Progenitor cell of endocrine pancreas (in vitro differentiated cells): Measurements from ENCODE around the gene NF2. TPM values are rescaled to one million over a fixed set of nuclear protein-coding genes. Genes with fewer than 3 reads are reported as not detected.

Source experiments
- DNase-seq: peaks from one replicate; pipeline ENCODE4 v3.0.0; 2021; ENCODE audit warnings: low spot score; ENCODE audit not compliant: unreplicated experiment
- H3K27ac Mint-ChIP-seq: 2 replicates; pipeline ENCODE4 v1.8.0; 2021; ENCODE audit warnings: mild to moderate bottlenecking, moderate library complexity, mixed read lengths
- H3K27me3 Mint-ChIP-seq: 2 replicates; pipeline ENCODE4 v1.8.0; 2021; ENCODE audit warnings: mixed read lengths
- H3K36me3 Mint-ChIP-seq: 2 replicates; pipeline ENCODE4 v1.8.0; 2022; ENCODE audit warnings: mixed read lengths; ENCODE audit not compliant: insufficient read depth
- H3K4me1 Mint-ChIP-seq: 2 replicates; pipeline ENCODE4 v1.8.0; 2021; ENCODE audit warnings: low read depth, mixed read lengths
- H3K4me3 Mint-ChIP-seq: 2 replicates; pipeline ENCODE4 v1.8.0; 2021; ENCODE audit warnings: low read depth, mild to moderate bottlenecking, moderate library complexity, mixed read lengths
- H3K9me3 Mint-ChIP-seq: 2 replicates; pipeline ENCODE4 v1.8.0; 2021; ENCODE audit warnings: low read depth, mixed read lengths
- CTCF ChIP-seq: fragments of 200-600 bp; sonication (generic); IDR thresholded peaks from one replicate; pipeline ENCODE4 v1.5.0; 2021; ENCODE audit warnings: antibody characterized with exemption, mild to moderate bottlenecking; ENCODE audit not compliant: unreplicated experiment
- total RNA-seq: library from RNA; stranded (reverse); gene quantifications from 2 replicates; pipeline ENCODE4 v1.2.1, GENCODE V29; 2021

The NF2 gene
- total RNA-seq, 1 donor from 2014 or later = 37.1 TPM

- TF ChIP-seq CTCF = no peak
- Mint-ChIP-seq H3K36me3 (no peaks in the 10 kb centered on the region), H3K4me1 (no peaks in the 10 kb centered on the region), H3K4me3 (no peak overlapping the region), H3K27ac (no peak overlapping the region), H3K9me3 (no peaks in the 10 kb centered on the region), H3K27me3 (peaks cover 42% of the 10 kb centered on the region)
- no peak for DNase-seq
Measured at GRCh38 chr22:29724843-29725242, 121.4 kb downstream of the NF2 start.

GRCh38 chr22:29726106-29726505 lies 122.7 kb downstream of the NF2 start:
- Mint-ChIP-seq H3K27ac (no peak overlapping the region), H3K27me3 (peaks cover 42% of the 10 kb centered on the region), H3K4me3 (no peak overlapping the region), H3K36me3 (no peaks in the 10 kb centered on the region), H3K9me3 (no peaks in the 10 kb centered on the region), H3K4me1 (no peaks in the 10 kb centered on the region)
- TF ChIP-seq CTCF = no peak
- DNase-seq = no peak

- TF ChIP-seq CTCF = no peak
- no peak for DNase-seq
- H3K9me3 Mint-ChIP-seq = no peaks in the 10 kb centered on the region
- H3K36me3 Mint-ChIP-seq = no peaks in the 10 kb centered on the region
- H3K27me3 Mint-ChIP-seq = peaks cover 38% of the 10 kb centered on the region
- no peak overlapping the region for H3K4me3 Mint-ChIP-seq
- peak overlapping the region; percentile 76 for H3K27ac Mint-ChIP-seq
- H3K4me1 Mint-ChIP-seq = no peaks in the 10 kb centered on the region
Measured at GRCh38 chr22:29726512-29727130, 123.2 kb downstream of the NF2 start.

- H3K4me1 Mint-ChIP-seq = no peaks in the 10 kb centered on the region
- H3K4me3 Mint-ChIP-seq = no peak overlapping the region
- peaks cover 34% of the 10 kb centered on the region for H3K27me3 Mint-ChIP-seq
- no peaks in the 10 kb centered on the region for H3K9me3 Mint-ChIP-seq
- TF ChIP-seq CTCF = peak; percentile 56
- peak overlapping the region; percentile 76 for H3K27ac Mint-ChIP-seq
- DNase-seq = no peak
- no peaks in the 10 kb centered on the region for H3K36me3 Mint-ChIP-seq
Measured at GRCh38 chr22:29727131-29727523, 123.7 kb downstream of the NF2 start.

GRCh38 chr22:29729161-29729560 lies 125.7 kb downstream of the NF2 start:
- Mint-ChIP-seq H3K36me3 (no peaks in the 10 kb centered on the region), H3K4me3 (no peak overlapping the region), H3K27me3 (peaks cover 18% of the 10 kb centered on the region), H3K9me3 (no peaks in the 10 kb centered on the region), H3K27ac (peak overlapping the region; percentile 56), H3K4me1 (no peaks in the 10 kb centered on the region)
- no peak for TF ChIP-seq CTCF
- no peak for DNase-seq
